ENCODE measurements around the gene PPP2R3A.
"Not testable (repeated sequence)": the region's sequence is repeated elsewhere in the genome, so short reads cannot be mapped to it uniquely, and the experiment has no call there.

PPP2R3A gene

GRCh38 chr3:136078421-136079364 lies 113.2 kb downstream of the PPP2R3A start:
- peak; percentile 75 for TF ChIP-seq CTCF (IDR thresholded peaks at IDR 0.05; ENCODE audit: low read length, missing control alignments)
- peak; percentile 60 for DNase-seq (ENCODE audit: low read depth)
- H3K4me3 ChIP-seq (replicated peaks; ENCODE audit: low read depth, low read length): no peak overlapping the region

- not testable (repeated sequence) for H3K4me3 ChIP-seq (replicated peaks; ENCODE audit: low read depth, low read length); DNase-seq (ENCODE audit: low read depth)
Measured at GRCh38 chr3:136083641-136084382, 118.3 kb downstream of the PPP2R3A start.

DNA sequence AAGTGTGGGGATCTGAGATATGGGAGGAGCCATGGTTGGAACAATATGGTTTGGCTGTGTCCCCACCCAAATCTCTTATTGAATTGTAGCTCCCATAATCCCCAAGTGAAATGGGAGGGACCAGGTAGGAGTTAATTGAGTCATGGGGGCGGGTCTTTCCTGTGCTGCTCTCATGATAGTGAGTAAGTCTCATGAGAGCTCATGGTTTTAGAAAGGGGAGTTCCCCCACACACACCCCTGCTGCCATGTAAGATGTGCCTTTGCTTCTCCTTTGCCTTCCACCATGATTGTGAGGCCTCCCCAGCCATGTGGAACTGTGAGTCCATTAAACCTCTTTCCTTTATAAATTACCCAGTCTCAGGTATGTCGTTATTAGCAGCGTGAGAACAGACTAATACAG lies 119.5 kb downstream of the PPP2R3A start:
- not testable (repeated sequence) for DNase-seq (ENCODE audit: low read depth); H3K4me3 ChIP-seq (replicated peaks; ENCODE audit: low read depth, low read length)

GRCh38 chr3:136093771-136094170 lies 128.2 kb downstream of the PPP2R3A start:
- no peak overlapping the region for H3K4me3 ChIP-seq (replicated peaks; ENCODE audit: low read depth, low read length)
- DNase-seq (ENCODE audit: low read depth): peak; percentile 14
- no peak for TF ChIP-seq CTCF (IDR thresholded peaks at IDR 0.05; ENCODE audit: low read length, missing control alignments)

DNA sequence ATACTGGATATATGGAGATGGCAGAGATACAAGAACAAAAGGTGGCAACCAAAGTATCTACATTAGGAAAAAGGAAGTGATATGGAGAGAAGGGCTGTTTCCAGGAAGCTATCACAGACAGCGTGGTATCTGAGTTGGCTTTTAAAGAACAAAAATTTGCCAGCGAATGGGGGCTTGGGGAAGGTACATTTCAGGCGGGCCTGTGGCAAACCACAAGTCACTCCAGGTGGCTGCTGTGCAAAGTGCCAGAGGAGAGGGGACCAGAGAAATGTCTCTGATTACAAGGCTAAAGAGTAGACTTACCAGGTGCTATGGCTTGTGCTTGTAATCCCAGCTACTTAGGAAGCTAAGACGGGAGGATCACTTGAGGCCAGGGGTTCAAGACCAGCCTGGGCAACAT lies 139.5 kb downstream of the PPP2R3A start:
- no peak for DNase-seq (ENCODE audit: low read depth)
- no peak for TF ChIP-seq CTCF (IDR thresholded peaks at IDR 0.05; ENCODE audit: low read length, missing control alignments)
- no peak overlapping the region for H3K4me3 ChIP-seq (replicated peaks; ENCODE audit: low read depth, low read length)

GRCh38 chr3:136106101-136106500 lies 140.6 kb downstream of the PPP2R3A start:
- DNase-seq (ENCODE audit: low read depth): peak; percentile 39
- no peak for TF ChIP-seq CTCF (IDR thresholded peaks at IDR 0.05; ENCODE audit: low read length, missing control alignments)
- H3K4me3 ChIP-seq (replicated peaks; ENCODE audit: low read depth, low read length): no peak overlapping the region

DNA sequence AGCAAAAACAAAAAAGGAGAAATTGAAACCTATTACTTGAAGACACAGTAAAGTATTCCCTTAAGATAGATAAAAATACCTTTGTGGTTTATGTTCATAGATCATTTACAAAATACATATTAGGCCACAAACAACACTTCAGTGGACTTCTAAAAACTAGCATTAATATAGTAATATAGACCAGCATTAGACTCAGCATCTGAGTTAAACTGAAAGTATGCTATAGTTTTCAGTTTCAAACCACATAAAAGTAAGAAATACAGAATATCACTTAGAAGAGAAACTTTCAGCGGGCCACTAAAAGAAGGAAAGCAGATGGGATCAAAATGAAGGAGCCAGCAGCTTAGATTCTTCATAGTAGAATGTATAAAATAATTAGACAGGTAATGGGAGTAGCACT lies 144.0 kb downstream of the PPP2R3A start:
- DNase-seq (ENCODE audit: low read depth): no peak
- no peak for TF ChIP-seq CTCF (IDR thresholded peaks at IDR 0.05; ENCODE audit: low read length, missing control alignments)
- H3K4me3 ChIP-seq (replicated peaks; ENCODE audit: low read depth, low read length): no peak overlapping the region
